Epithelial cell of prostate (primary cell): ENCODE results near the gene MEGF8.

Experiments used
- DNase-seq: peaks from one replicate; pipeline ENCODE4 v3.0.0-alpha.2; 2011; ENCODE audit warnings: low read depth, low spot score
- H3K27ac ChIP-seq: fragments of 450-650 bp; 2 replicates; pipeline ENCODE4 v1.5.1; 2017; ENCODE audit warnings: mild to moderate bottlenecking

The MEGF8 gene

GRCh38 chr19:42406111-42406510 is 80.7 kb downstream of the MEGF8 start:
- no peak overlapping the region for H3K27ac ChIP-seq
- no peak for DNase-seq

- DNase-seq = no peak
- H3K27ac ChIP-seq = no peak overlapping the region
These were observed 81.8 kb downstream of the MEGF8 start for GRCh38 chr19:42407085-42407815.

GRCh38 chr19:42407816-42408175 is 82.4 kb downstream of the MEGF8 start:
- no peak overlapping the region for H3K27ac ChIP-seq
- DNase-seq = no peak

- H3K27ac ChIP-seq = no peak overlapping the region
- DNase-seq = no peak
These were observed 84.0 kb downstream of the MEGF8 start for GRCh38 chr19:42409477-42409876.

- no peak for DNase-seq
- H3K27ac ChIP-seq = no peak overlapping the region
These were observed 84.9 kb downstream of the MEGF8 start for GRCh38 chr19:42410371-42410770.

GRCh38 chr19:42411581-42412178 is 86.2 kb downstream of the MEGF8 start:
- H3K27ac ChIP-seq = no peak overlapping the region
- DNase-seq = no peak

GRCh38 chr19:42412227-42412626 is 86.8 kb downstream of the MEGF8 start:
- no peak overlapping the region for H3K27ac ChIP-seq
- no peak for DNase-seq

GRCh38 chr19:42412661-42413076 is 87.2 kb downstream of the MEGF8 start:
- no peak overlapping the region for H3K27ac ChIP-seq
- DNase-seq = no peak

- H3K27ac ChIP-seq = peak overlapping the region; percentile 97
- DNase-seq = no peak
These were observed 93.9 kb downstream of the MEGF8 start for GRCh38 chr19:42419309-42419708.

GRCh38 chr19:42420055-42420544 is 94.7 kb downstream of the MEGF8 start:
- peak overlapping the region; percentile 97 for H3K27ac ChIP-seq
- DNase-seq = peak; percentile 98

- DNase-seq = no peak
- peak overlapping the region; percentile 97 for H3K27ac ChIP-seq
These were observed 95.7 kb downstream of the MEGF8 start for GRCh38 chr19:42421101-42421500.

GRCh38 chr19:42421591-42422031 is 96.2 kb downstream of the MEGF8 start:
- H3K27ac ChIP-seq = peak overlapping the region; percentile 97

GRCh38 chr19:42422092-42422900 is 96.9 kb downstream of the MEGF8 start:
- peak overlapping the region; percentile 97 for H3K27ac ChIP-seq
- no peak for DNase-seq

More at GRCh38 chr19:42421591-42422031, 96.2 kb downstream of the MEGF8 start:
- peak; percentile 92 for DNase-seq

GRCh38 chr19:42422901-42423461 is 97.5 kb downstream of the MEGF8 start:
- no peak for DNase-seq
- peak overlapping the region; percentile 97 for H3K27ac ChIP-seq

GRCh38 chr19:42423462-42424344 is 98.3 kb downstream of the MEGF8 start:
- no peak for DNase-seq
- peak overlapping the region; percentile 97 for H3K27ac ChIP-seq

- H3K27ac ChIP-seq = no peak overlapping the region
These were observed 98.9 kb downstream of the MEGF8 start for GRCh38 chr19:42424345-42424707.

GRCh38 chr19:42424712-42425131 is 99.3 kb downstream of the MEGF8 start:
- DNase-seq = no peak
- no peak overlapping the region for H3K27ac ChIP-seq

More at GRCh38 chr19:42424345-42424707, 98.9 kb downstream of the MEGF8 start:
- DNase-seq = no peak

- DNase-seq = no peak
These were observed 101.2 kb downstream of the MEGF8 start for GRCh38 chr19:42426643-42427042.

GRCh38 chr19:42427313-42427712 is 101.9 kb downstream of the MEGF8 start, which contains the start of gene LIPE:
LIPE (minus strand) TSS chr19:42427388; CDS start chr19:42427149, 239 bp downstream.
- no peak within 1 kb of the TSS for H3K27ac ChIP-seq
- DNase-seq = no peak

More at GRCh38 chr19:42426643-42427042, 101.2 kb downstream of the MEGF8 start:
- no peak overlapping the region for H3K27ac ChIP-seq
